Astrocyte (in vitro differentiated cells and primary cell): ENCODE data around the gene NAALADL2.

Experiments used
- EZH2 ChIP-seq: IDR thresholded peaks from 2 replicates; pipeline ENCODE4 v1.6.1; 2012; ENCODE audit warnings: mild to moderate bottlenecking, low read length, inconsistent platforms; ENCODE audit not compliant: insufficient read depth
- TF ChIP-seq, protein P1 (sequence below): IDR thresholded peaks from 2 replicates; pipeline ENCODE4 v1.5.1; 2011; ENCODE audit warnings: low read depth, mild to moderate bottlenecking, inconsistent platforms, low read length, moderate library complexity; ENCODE audit not compliant: insufficient read depth

DNA sequence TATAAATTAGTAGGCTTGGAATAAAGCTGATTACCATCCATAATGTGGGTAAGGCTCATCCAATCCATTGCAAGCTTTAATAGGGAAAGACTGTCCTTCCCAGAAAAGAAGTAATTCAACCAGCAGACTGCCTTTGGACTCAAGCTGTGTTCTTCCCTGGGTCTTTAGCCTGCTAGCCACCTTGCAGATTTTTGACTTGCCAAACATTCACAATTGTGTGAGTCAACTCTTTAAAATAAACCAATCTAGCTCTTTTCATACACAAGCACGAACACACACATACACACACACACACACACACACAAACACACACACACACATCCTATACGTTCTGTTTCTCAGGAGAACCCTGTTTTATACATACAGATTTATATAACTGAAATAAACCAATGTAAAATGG is 248.1 kb downstream of the NAALADL2 start:
- TF ChIP-seq, protein P1, sequence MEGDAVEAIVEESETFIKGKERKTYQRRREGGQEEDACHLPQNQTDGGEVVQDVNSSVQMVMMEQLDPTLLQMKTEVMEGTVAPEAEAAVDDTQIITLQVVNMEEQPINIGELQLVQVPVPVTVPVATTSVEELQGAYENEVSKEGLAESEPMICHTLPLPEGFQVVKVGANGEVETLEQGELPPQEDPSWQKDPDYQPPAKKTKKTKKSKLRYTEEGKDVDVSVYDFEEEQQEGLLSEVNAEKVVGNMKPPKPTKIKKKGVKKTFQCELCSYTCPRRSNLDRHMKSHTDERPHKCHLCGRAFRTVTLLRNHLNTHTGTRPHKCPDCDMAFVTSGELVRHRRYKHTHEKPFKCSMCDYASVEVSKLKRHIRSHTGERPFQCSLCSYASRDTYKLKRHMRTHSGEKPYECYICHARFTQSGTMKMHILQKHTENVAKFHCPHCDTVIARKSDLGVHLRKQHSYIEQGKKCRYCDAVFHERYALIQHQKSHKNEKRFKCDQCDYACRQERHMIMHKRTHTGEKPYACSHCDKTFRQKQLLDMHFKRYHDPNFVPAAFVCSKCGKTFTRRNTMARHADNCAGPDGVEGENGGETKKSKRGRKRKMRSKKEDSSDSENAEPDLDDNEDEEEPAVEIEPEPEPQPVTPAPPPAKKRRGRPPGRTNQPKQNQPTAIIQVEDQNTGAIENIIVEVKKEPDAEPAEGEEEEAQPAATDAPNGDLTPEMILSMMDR = no peak
- TF ChIP-seq EZH2 = no peak
